ENCODE results near the gene PPP4R3B. TPM values are rescaled to one million over a fixed set of nuclear protein-coding genes. Genes with fewer than 3 reads are reported as not detected.
A peak's percentile ranks its signal among the peaks of the same experiment; 100 is the strongest.
"Not testable (repeated sequence)": the region's sequence is repeated elsewhere in the genome, so short reads cannot be mapped to it uniquely, and the experiment has no call there.

Gene PPP4R3B
- total and polyA plus RNA-seq, 2 experiments from 2014 or later = 39.1 to 41.8 TPM

DNA sequence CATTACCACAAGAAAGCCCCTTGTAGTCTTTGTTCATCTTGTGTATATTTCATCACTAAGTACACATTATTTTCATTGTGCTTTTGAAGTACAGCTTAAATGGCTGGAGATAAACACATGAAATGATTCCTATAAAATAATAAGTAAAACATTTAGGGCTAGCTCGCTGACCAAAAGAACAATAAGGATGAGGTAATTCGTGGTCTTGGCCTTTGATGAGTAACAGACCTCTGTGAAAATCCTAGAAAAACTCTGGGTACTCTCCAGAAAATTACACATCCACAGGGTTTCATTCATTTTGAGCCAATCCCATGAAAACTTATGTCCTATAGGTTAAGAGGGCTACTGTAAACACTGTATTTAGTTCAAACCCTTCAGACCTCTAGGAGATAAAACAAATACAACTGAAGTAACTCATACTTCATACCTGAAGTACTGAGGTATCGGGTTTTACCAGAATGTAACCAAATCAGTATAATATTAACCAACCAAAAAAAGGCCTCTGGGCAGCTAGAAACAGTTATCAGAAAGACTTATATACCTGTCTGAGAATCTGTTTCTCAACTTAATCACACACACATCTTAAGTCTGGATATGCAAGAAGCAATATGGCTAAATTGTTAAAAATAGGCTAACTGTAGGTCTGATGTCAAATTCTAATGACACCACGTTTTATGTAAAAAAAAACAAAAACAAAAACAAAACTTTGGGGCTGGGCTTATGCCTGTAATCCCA is 66.9 kb downstream of the PPP4R3B start:
- no peaks in the 10 kb centered on the region for H3K9me3 ChIP-seq (ENCODE audit: low read depth)
- peaks cover 4% of the 10 kb centered on the region; the same call in 1 of the 2 replicates for H4K20me1 ChIP-seq (ENCODE audit: insufficient read depth)
- peaks cover 25% of the 10 kb centered on the region; the same call in 1 of the 2 replicates for H3K36me3 ChIP-seq (ENCODE audit: low read depth)
- peak overlapping the region; percentile 41 for H3K27ac ChIP-seq
- no peak overlapping the region for H2AFZ ChIP-seq
- H3K9me2 ChIP-seq (ENCODE audit: insufficient read depth) = no peaks in the 10 kb centered on the region
- H3K4me1 ChIP-seq (ENCODE audit: insufficient read depth) = peaks cover 10% of the 10 kb centered on the region
- in situ Hi-C loops (cut with MboI) = no loop called here
- peaks cover 32% of the 10 kb centered on the region for H3F3A ChIP-seq (ENCODE audit: insufficient read depth)
- DNase-seq = peak; percentile 90
- no peaks in the 10 kb centered on the region for H3K27me3 ChIP-seq (replicated peaks; ENCODE audit: insufficient read depth)
- 0 out of 2 replicates have a peak, but pooled peaks cover 2% of the 10 kb centered on the region for H3K79me2 ChIP-seq (ENCODE audit: insufficient read depth)
- 39 to 43% methylated on average over 4 of the region's 4 CpGs for WGBS, 2 experiments (ENCODE audit: low coverage in 1 of 2, low lambda C conversion rate in 2 of 2, missing lambda C conversion rate in 2 of 2)
- no peak overlapping the region for H3K4me3 ChIP-seq
- H3K4me2 ChIP-seq (ENCODE audit: unreplicated experiment) = peak overlapping the region; percentile 2
- TF ChIP-seq EZH2phosphoT487 (IDR thresholded peaks at IDR 0.05; ENCODE audit: insufficient read depth, low read depth) = no peak
- TF ChIP-seq EZH2 (IDR thresholded peaks at IDR 0.05; ENCODE audit: insufficient read depth, poor library complexity, severe bottlenecking) = no peak
- no peak overlapping the region for H3K9ac ChIP-seq

DNA sequence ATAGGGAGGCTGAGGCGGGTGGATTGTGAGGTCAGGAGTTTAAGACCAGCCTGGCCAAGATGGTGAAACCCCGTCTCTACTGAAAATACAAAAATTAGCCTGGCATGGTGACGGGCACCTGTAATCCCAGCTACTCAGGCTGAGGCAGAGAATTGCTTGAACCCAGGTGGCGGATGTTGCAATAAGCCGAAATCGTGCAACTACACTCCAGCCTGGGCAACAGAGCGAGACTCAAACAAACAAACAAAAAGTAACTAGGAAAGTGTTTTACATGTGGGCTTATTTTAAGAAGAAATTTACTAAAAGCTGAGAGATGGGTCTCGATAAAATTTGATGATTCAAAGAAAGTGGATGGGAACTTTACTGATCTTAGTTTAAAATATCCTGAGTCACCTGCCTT is 69.7 kb downstream of the PPP4R3B start:
- DNase-seq; H4K20me1 ChIP-seq (ENCODE audit: insufficient read depth); in situ Hi-C loops (cut with MboI); H3K9ac ChIP-seq; H2AFZ ChIP-seq; H3K4me3 ChIP-seq; H3K9me3 ChIP-seq (ENCODE audit: low read depth); H3K27me3 ChIP-seq (replicated peaks; ENCODE audit: insufficient read depth); H3K27ac ChIP-seq; H3K9me2 ChIP-seq (ENCODE audit: insufficient read depth); H3K4me2 ChIP-seq (ENCODE audit: unreplicated experiment); H3K79me2 ChIP-seq (ENCODE audit: insufficient read depth): not testable (repeated sequence)
- WGBS, 2 experiments (ENCODE audit: low coverage in 1 of 2, low lambda C conversion rate in 2 of 2, missing lambda C conversion rate in 2 of 2) = 98 to 99% methylated on average over 8 of the region's 8 CpGs
- peaks cover 27% of the 10 kb centered on the region for H3F3A ChIP-seq (ENCODE audit: insufficient read depth)
- peaks cover 42% of the 10 kb centered on the region for H3K36me3 ChIP-seq (ENCODE audit: low read depth)
- peaks cover 10% of the 10 kb centered on the region for H3K4me1 ChIP-seq (ENCODE audit: insufficient read depth)

DNA sequence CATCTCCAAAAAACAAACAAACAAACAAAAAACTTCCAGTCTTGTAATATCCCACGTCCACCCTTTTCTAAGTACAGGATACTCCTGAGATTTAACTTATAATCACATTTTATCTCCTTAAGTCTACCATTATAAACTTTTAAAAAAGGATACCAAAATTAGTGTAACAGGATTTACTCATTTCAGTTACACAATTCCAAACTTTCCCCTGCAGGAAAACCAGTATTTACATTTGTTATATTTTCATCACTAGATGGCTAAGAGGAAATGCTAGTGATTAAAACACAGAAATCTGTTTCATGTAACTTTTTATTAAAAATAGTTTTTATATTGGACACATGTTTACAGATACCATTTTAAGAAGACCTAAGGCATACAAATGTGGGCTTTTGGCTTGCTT is 70.4 kb downstream of the PPP4R3B start:
- DNase-seq = no peak
- H3K9me3 ChIP-seq (ENCODE audit: low read depth) = no peaks in the 10 kb centered on the region
- in situ Hi-C loops (cut with MboI) = no loop called here

DNA sequence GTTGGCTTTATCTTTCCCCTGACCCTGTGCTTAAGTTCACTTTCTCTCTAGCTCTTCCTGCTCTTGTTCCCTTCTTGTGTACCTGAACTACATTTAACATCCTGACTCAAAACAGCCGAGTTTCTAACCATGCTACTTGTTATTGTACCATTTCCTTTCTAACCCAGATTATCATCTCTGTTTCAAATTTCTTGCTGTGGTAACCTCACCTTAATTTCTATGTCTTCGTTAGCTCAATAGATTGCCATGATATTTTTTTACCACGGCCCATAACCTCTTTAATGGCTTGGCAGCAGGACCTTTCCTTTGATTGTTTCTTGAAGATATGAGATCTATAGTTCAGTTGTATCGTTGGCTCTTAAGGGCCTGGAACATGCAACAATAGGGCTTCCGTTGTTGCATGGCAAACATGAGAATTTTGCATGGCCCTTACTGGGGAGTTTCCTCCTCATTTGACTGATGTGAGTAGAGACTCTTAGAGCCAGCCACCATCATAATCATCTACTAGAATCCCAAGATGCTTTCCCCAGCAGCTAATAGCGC is 86.8 kb downstream of the PPP4R3B start:
- no peaks in the 10 kb centered on the region for H3K9me3 ChIP-seq (ENCODE audit: low read depth)
- DNase-seq = no peak
- H3K4me3 ChIP-seq = no peak overlapping the region
- no peak overlapping the region for H2AFZ ChIP-seq
- H4K20me1 ChIP-seq (ENCODE audit: insufficient read depth) = no peaks in the 10 kb centered on the region
- no peaks in the 10 kb centered on the region for H3K9me2 ChIP-seq (ENCODE audit: insufficient read depth)
- H3K4me1 ChIP-seq (ENCODE audit: insufficient read depth) = no peaks in the 10 kb centered on the region
- in situ Hi-C loops (cut with MboI) = no loop called here
- no peak for TF ChIP-seq EZH2phosphoT487 (IDR thresholded peaks at IDR 0.05; ENCODE audit: insufficient read depth, low read depth)
- no peak for TF ChIP-seq EZH2 (IDR thresholded peaks at IDR 0.05; ENCODE audit: insufficient read depth, poor library complexity, severe bottlenecking)
- H3K27ac ChIP-seq = no peak overlapping the region
- H3K4me2 ChIP-seq (ENCODE audit: unreplicated experiment) = no peak overlapping the region
- no peaks in the 10 kb centered on the region for H3F3A ChIP-seq (ENCODE audit: insufficient read depth)
- no peaks in the 10 kb centered on the region for H3K79me2 ChIP-seq (ENCODE audit: insufficient read depth)
- H3K36me3 ChIP-seq (ENCODE audit: low read depth) = peaks cover 18% of the 10 kb centered on the region; the same call in 1 of the 2 replicates
- no peak overlapping the region for H3K9ac ChIP-seq
- H3K27me3 ChIP-seq (replicated peaks; ENCODE audit: insufficient read depth) = no peaks in the 10 kb centered on the region
- 96 to 97% methylated on average over 6 of the region's 6 CpGs for WGBS, 2 experiments (ENCODE audit: low coverage in 1 of 2, low lambda C conversion rate in 2 of 2, missing lambda C conversion rate in 2 of 2)

More for the DNA sequence above, 70.4 kb downstream of the PPP4R3B start:
- Histone ChIP-seq H4K20me1 (ENCODE audit: insufficient read depth) (peaks cover 4% of the 10 kb centered on the region; the same call in 1 of the 2 replicates), H2AFZ (no peak overlapping the region), H3K27ac (no peak overlapping the region), H3K27me3 (replicated peaks; ENCODE audit: insufficient read depth) (no peaks in the 10 kb centered on the region), H3F3A (ENCODE audit: insufficient read depth) (peaks cover 23% of the 10 kb centered on the region), H3K36me3 (ENCODE audit: low read depth) (peaks cover 48% of the 10 kb centered on the region), H3K9me2 (ENCODE audit: insufficient read depth) (no peaks in the 10 kb centered on the region), H3K79me2 (ENCODE audit: insufficient read depth) (no peaks in the 10 kb centered on the region), H3K4me3 (no peak overlapping the region), H3K4me2 (ENCODE audit: unreplicated experiment) (no peak overlapping the region), H3K9ac (no peak overlapping the region), H3K4me1 (ENCODE audit: insufficient read depth) (peaks cover 10% of the 10 kb centered on the region)
- 97 to 100% methylated on average over 1 of the region's 1 CpG for WGBS, 2 experiments (ENCODE audit: low coverage in 1 of 2, low lambda C conversion rate in 2 of 2, missing lambda C conversion rate in 2 of 2)
- no peak for TF ChIP-seq EZH2 (IDR thresholded peaks at IDR 0.05; ENCODE audit: insufficient read depth, poor library complexity, severe bottlenecking)
- TF ChIP-seq EZH2phosphoT487 (IDR thresholded peaks at IDR 0.05; ENCODE audit: insufficient read depth, low read depth) = no peak
